HepG2 (cell line): ENCODE results near the gene ABCA2. TPM values are rescaled to one million over a fixed set of nuclear protein-coding genes. Genes with fewer than 3 reads are reported as not detected.

Source experiments
- ATAC-seq: fragments of 200-7000 bp; cut with Tn5 transposase; 3 replicates; pipeline ENCODE4 v1.9.1; 2020; ENCODE audit warnings: mild to moderate bottlenecking, moderate library complexity
- BruUV-seq: library from RNA; stranded (reverse); fragments of 400-500 nt; replicated peaks from 2 replicates; lab custom pipeline; 2021; lab: Mats Ljungman, UMichigan
- CTCF ChIA-PET: fragments of 300-600 bp; formaldehyde crosslinking; extraction: SDS; loops from one replicate; lab custom pipeline; 2021; ENCODE audit warnings: low total read pairs, inconsistent platforms, low intra/inter-chr PET ratio; lab: Yijun Ruan, JAX
- POLR2A ChIA-PET: fragments of 350-600 bp; sonication (Branson Sonifier 250); formaldehyde crosslinking; loops from one replicate; lab custom pipeline; 2020; ENCODE audit warnings: antibody characterized with exemption, inconsistent platforms; lab: Yijun Ruan, JAX
- DNase-seq: peaks from one replicate; pipeline ENCODE4 v3.0.0-alpha.2; 2015; ENCODE audit warnings: low spot score
- FAIRE-seq: peaks from 3 replicates; lab custom pipeline; 2011; peaks lifted over from hg19 to GRCh38; lab: Jason Lieb, UNC
- H2AFZ ChIP-seq: one replicate; pipeline ENCODE4 v1.6.1; 2011; ENCODE audit warnings: low read length, inconsistent platforms
- H3K27ac ChIP-seq: fragments of 300-600 bp; 3 replicates; pipeline ENCODE4 v1.8.0; 2011; ENCODE audit warnings: mixed run types, mild to moderate bottlenecking, mixed read lengths, low read length, inconsistent platforms; ENCODE audit not compliant: insufficient read depth; ENCODE audit errors: extremely low read length
- H3K27me3 ChIP-seq, 2 experiments: fragments of 200-600 bp in 1 of 2; 2 replicates in 1 of 2; 3 replicates in 1 of 2; pipeline versions ENCODE4 v1.6.0 to v1.8.0; 2011; ENCODE audit warnings: low read length in 2 of 2, mild to moderate bottlenecking in 2 of 2, moderate library complexity in 2 of 2, inconsistent platforms in 1 of 2; ENCODE audit not compliant: insufficient read depth in 2 of 2, control insufficient read depth in 1 of 2
- H3K36me3 ChIP-seq, 2 experiments: fragments of 200-600 bp in 1 of 2; replicated peaks in 1 of 2; 2 replicates in 1 of 2; 3 replicates in 1 of 2; pipeline versions ENCODE4 v1.5.1 to v1.8.0; 2011; ENCODE audit warnings: low read length in 2 of 2, inconsistent platforms in 1 of 2; ENCODE audit not compliant: insufficient read depth in 2 of 2, control insufficient read depth in 1 of 2
- H3K4me1 ChIP-seq: 2 replicates; pipeline ENCODE4 v1.5.1; 2012; ENCODE audit warnings: low read length, inconsistent platforms; ENCODE audit not compliant: insufficient read depth
- H3K4me2 ChIP-seq: 2 replicates; pipeline ENCODE4 v1.6.0; 2011; ENCODE audit warnings: low read depth, low read length, inconsistent platforms
- H3K4me3 ChIP-seq, 3 experiments: fragments of 200-600 bp in 1 of 3; sonication (generic), shearing (Covaris generic) in 1 of 3; replicated peaks in 1 of 3; 2 replicates each; pipeline ENCODE4 v1.5.1; 2011 to 2016; ENCODE audit warnings: low read length in 3 of 3, inconsistent platforms in 2 of 3, low read depth in 2 of 3, mild to moderate bottlenecking in 2 of 3, control low read depth in 1 of 3, mixed read lengths in 1 of 3; ENCODE audit not compliant: insufficient read depth in 1 of 3
- H3K79me2 ChIP-seq: one replicate; pipeline ENCODE4 v1.6.1; 2011; ENCODE audit warnings: low read length, inconsistent platforms; ENCODE audit not compliant: insufficient read depth
- H3K9ac ChIP-seq: 2 replicates; pipeline ENCODE4 v1.6.0; 2011; ENCODE audit warnings: mild to moderate bottlenecking, low read depth, low read length, inconsistent platforms; ENCODE audit not compliant: insufficient read depth
- H3K9me3 ChIP-seq: 2 replicates; pipeline ENCODE4 v1.5.1; 2012; ENCODE audit warnings: mild to moderate bottlenecking, low read length
- H4K20me1 ChIP-seq: 2 replicates; pipeline ENCODE4 v1.6.0; 2011; ENCODE audit warnings: inconsistent platforms, mild to moderate bottlenecking, low read length, moderate library complexity; ENCODE audit not compliant: insufficient read depth
- ARID4A ChIP-seq: sonication (generic); formaldehyde crosslinking; IDR thresholded peaks from 2 replicates; pipeline ENCODE4 v1.5.0; 2020; ENCODE audit warnings: mild to moderate bottlenecking, missing genetic modification reagents, borderline replicate concordance
- FOSL2 ChIP-seq: sonication (generic); formaldehyde crosslinking; IDR thresholded peaks from 2 replicates; pipeline ENCODE4 v1.4.0; 2020; ENCODE audit warnings: missing genetic modification reagents
- GLI4 ChIP-seq: sonication (generic); formaldehyde crosslinking; IDR thresholded peaks from 2 replicates; pipeline ENCODE4 v1.5.1; 2020; ENCODE audit warnings: missing genetic modification reagents, mild to moderate bottlenecking, moderate library complexity, borderline replicate concordance
- KLF16 ChIP-seq, 2 experiments: sonication (generic) in 1 of 2; formaldehyde crosslinking in 1 of 2; IDR thresholded peaks; 2 replicates each; pipeline versions ENCODE4 v1.6.1 to v1.8.0; 2016 to 2023; ENCODE audit warnings: missing genetic modification reagents in 2 of 2, missing compliant biosample characterization in 1 of 2
- NCOA2 ChIP-seq: sonication (generic); formaldehyde crosslinking; IDR thresholded peaks from 2 replicates; pipeline ENCODE4 v1.8.0; 2022; ENCODE audit warnings: inconsistent platforms
- NFIC ChIP-seq: IDR thresholded peaks from 2 replicates; pipeline ENCODE4 v1.6.1; 2012; ENCODE audit warnings: mild to moderate bottlenecking, low read length, inconsistent platforms
- PHF20 ChIP-seq: sonication (generic); formaldehyde crosslinking; IDR thresholded peaks from 2 replicates; pipeline ENCODE4 v1.5.0; 2020; ENCODE audit warnings: mild to moderate bottlenecking, missing genetic modification reagents
- SKIL ChIP-seq: sonication (generic); formaldehyde crosslinking; IDR thresholded peaks from 2 replicates; pipeline ENCODE4 v1.8.0; 2022; ENCODE audit warnings: missing genetic modification reagents, mild to moderate bottlenecking, moderate library complexity, borderline replicate concordance
- SRF ChIP-seq: IDR thresholded peaks from 2 replicates; pipeline ENCODE4 v1.6.1; 2011; ENCODE audit warnings: mild to moderate bottlenecking, low read depth, low read length, moderate library complexity
- ZNF143 ChIP-seq: sonication (generic); formaldehyde crosslinking; IDR thresholded peaks from 2 replicates; pipeline ENCODE4 v1.4.0; 2020; ENCODE audit warnings: missing genetic modification reagents
- ZNF496 ChIP-seq: sonication (generic); formaldehyde crosslinking; IDR thresholded peaks from 2 replicates; pipeline ENCODE4 v1.8.1; 2023; ENCODE audit warnings: mild to moderate bottlenecking, moderate library complexity, missing genetic modification reagents; ENCODE audit not compliant: insufficient replicate concordance
- ZNF543 ChIP-seq: sonication (generic); formaldehyde crosslinking; IDR thresholded peaks from 2 replicates; pipeline ENCODE4 v1.4.0; 2020; ENCODE audit warnings: mild to moderate bottlenecking, missing genetic modification reagents
- ZNF576 ChIP-seq: sonication (generic); formaldehyde crosslinking; IDR thresholded peaks from 2 replicates; pipeline ENCODE4 v1.4.0; 2020; ENCODE audit warnings: mild to moderate bottlenecking, missing genetic modification reagents
- ZNF629 ChIP-seq: sonication (generic); formaldehyde crosslinking; conservative IDR thresholded peaks from 2 replicates; pipeline ENCODE4 v1.5.0; 2020; ENCODE audit warnings: missing genetic modification reagents
- ZNF749 ChIP-seq: sonication (generic); formaldehyde crosslinking; IDR thresholded peaks from 2 replicates; pipeline ENCODE4 v1.8.0; 2022; ENCODE audit warnings: mild to moderate bottlenecking, missing genetic modification reagents, moderate library complexity, borderline replicate concordance
- ZNF850 ChIP-seq: sonication (generic); formaldehyde crosslinking; conservative IDR thresholded peaks from 2 replicates; pipeline ENCODE4 v1.9.0; 2021; ENCODE audit warnings: mild to moderate bottlenecking, missing genetic modification reagents
- WGBS: methylation state at CpG from one replicate; pipeline ENCODE4 v1.1.6; 2017; ENCODE audit warnings: low lambda C conversion rate; 5-methylcytosine and 5-hydroxymethylcytosine counted together
- in situ Hi-C: cut with HindIII; loops from 2 replicates; pipeline ENCODE4 v1.10.0; 2017; ENCODE audit warnings: low pct_unique_long_range_greater_than_20kb; ENCODE audit not compliant: extremely low pct_ligation_motif_present
- intact Hi-C: fragments of 100-400 bp; cut with micrococcal nuclease; formaldehyde crosslinking; loops from one replicate; pipeline ENCODE4 v1.10.0; 2022; ENCODE audit not compliant: unreplicated experiment
- polyA plus RNA-seq, 8 experiments: library from polyadenylated mRNA; depleted of rRNA in 3 of 8; stranded (reverse) in 7 of 8; unstranded in 1 of 8; fragments of >200 nt; fragmentation: Illumina TruSeq in 4 of 8; extraction: Trizol in 4 of 8; gene quantifications; 2 replicates each; pipeline versions ENCODE4 v1.2.1 to v1.2.3, GENCODE V29; 2011 to 2016; ENCODE audit warnings: low read depth in 4 of 8, missing spikeins in 1 of 8, mixed read lengths in 1 of 8; ENCODE audit not compliant: insufficient read depth in 1 of 8
- total RNA-seq, 5 experiments: library from RNA; depleted of rRNA; stranded (reverse); fragments of >200 nt; fragmentation: Illumina TruSeq; extraction: Trizol; gene quantifications; 2 replicates each; pipeline ENCODE4 v1.2.3, GENCODE V29; 2016; ENCODE audit warnings: low read depth in 1 of 5

The ABCA2 gene
- total and polyA plus RNA-seq, 2 of the 13 experiments (the other 11 are each of a cell fraction or from before 2014, with no cell fraction given) = 2.9 to 19.2 TPM

GRCh38 chr9:137077010-137077747 is 49.1 kb upstream of the ABCA2 start, which contains the start of gene UAP1L1:
Gene UAP1L1 (plus strand): TSS chr9:137077517. CDS start chr9:137077533, 16 bp downstream.
- no TSS peak for BruUV-seq
- intact Hi-C loops (no loop called here), in situ Hi-C loops (no loop called here)
- ChIA-PET CTCF (no interaction called here), POLR2A (interaction anchor here (0.5 to 2.9 kb wide), 7 partner anchors 9 to 201 kb away, joined by 3 to 30 read pairs (median 5); partner anchors contain the start of genes MAN1B1, NPDC1, TOR4A and TUBB4B)
- H2AFZ ChIP-seq = peak within 1 kb of the TSS; percentile 54
- H3K4me3 ChIP-seq = peak within 1 kb of the TSS; percentile 64 to 85 (median 76); a peak in 5 of 6 replicates
- H3K27me3 ChIP-seq = no peaks in the 10 kb centered on the region
- H4K20me1 ChIP-seq = no peaks in the 10 kb centered on the region
- peak within 1 kb of the TSS; percentile 69 for H3K9ac ChIP-seq
- H3K27ac ChIP-seq = peak within 1 kb of the TSS; percentile 43
- peak within 1 kb of the TSS; percentile 83 for H3K4me2 ChIP-seq
- peaks cover 9 to 15% of the 10 kb centered on the region in 2 experiments; a peak in 4 of 5 replicates for H3K36me3 ChIP-seq
- 0% methylated on average over 4 of the region's 87 CpGs for WGBS
- ATAC-seq = peak; percentile 66
- no peak for FAIRE-seq
- H3K79me2 ChIP-seq = no peaks in the 10 kb centered on the region
- DNase-seq = no peak
- H3K9me3 ChIP-seq = no peaks in the 10 kb centered on the region
- peaks cover 42% of the 10 kb centered on the region for H3K4me1 ChIP-seq
- TF ChIP-seq KLF16 (CRISPR knock-in tag; IDR thresholded peaks at IDR 0.05) (no peak), NFIC (no peak), ZNF496 (CRISPR knock-in tag) (no peak), ZNF143 (CRISPR knock-in tag) (no peak), NCOA2 (CRISPR knock-in tag) (no peak), SRF (no peak), ARID4A (CRISPR knock-in tag) (peak; percentile 49; the same call in 1 of the 2 replicates), ZNF629 (CRISPR knock-in tag) (no peak), GLI4 (CRISPR knock-in tag) (no peak), ZNF576 (CRISPR knock-in tag) (no peak), FOSL2 (CRISPR knock-in tag) (no peak), SKIL (0 out of 2 replicates have a peak, but pooled peaks have one; percentile 32), PHF20 (peak; percentile 21; the same call in 1 of the 2 replicates), ZNF543 (CRISPR knock-in tag) (no peak), ZNF850 (no peak), ZNF749 (CRISPR knock-in tag) (no peak)
